Right ventricle myocardium inferior (tissue), 1 donor: ENCODE results near the gene ITPR1. TPM values are rescaled to one million over a fixed set of nuclear protein-coding genes. Genes with fewer than 3 reads are reported as not detected.

Experiments used
- ATAC-seq: fragments of 200-7000 bp; cut with Tn5 transposase; one replicate; pipeline ENCODE4 v1.9.1; 2020; ENCODE audit warnings: mild to moderate bottlenecking, moderate library complexity
- DNase-seq: peaks from one replicate; pipeline ENCODE4 v3.0.0; 2021; ENCODE audit errors: missing footprints
- intact Hi-C: fragments of 100-400 bp; cut with DNase I; formaldehyde crosslinking; loops from one replicate; pipeline ENCODE4 v1.11.0; 2022
- total RNA-seq: library from RNA; stranded (reverse); fragmentation: NEBNext Ultra II Directional; extraction: Animal tissue kit (Norgen Biotek cat#: 25700); gene quantifications from one replicate; pipeline ENCODE4 v1.2.1, GENCODE V29; 2021
- donor health status: DM: no; HTN: yes; CAD: no; lungs with severe emphysema.

ITPR1 gene
- total RNA-seq, 1 donor from 2014 or later: 22.4 TPM

DNA sequence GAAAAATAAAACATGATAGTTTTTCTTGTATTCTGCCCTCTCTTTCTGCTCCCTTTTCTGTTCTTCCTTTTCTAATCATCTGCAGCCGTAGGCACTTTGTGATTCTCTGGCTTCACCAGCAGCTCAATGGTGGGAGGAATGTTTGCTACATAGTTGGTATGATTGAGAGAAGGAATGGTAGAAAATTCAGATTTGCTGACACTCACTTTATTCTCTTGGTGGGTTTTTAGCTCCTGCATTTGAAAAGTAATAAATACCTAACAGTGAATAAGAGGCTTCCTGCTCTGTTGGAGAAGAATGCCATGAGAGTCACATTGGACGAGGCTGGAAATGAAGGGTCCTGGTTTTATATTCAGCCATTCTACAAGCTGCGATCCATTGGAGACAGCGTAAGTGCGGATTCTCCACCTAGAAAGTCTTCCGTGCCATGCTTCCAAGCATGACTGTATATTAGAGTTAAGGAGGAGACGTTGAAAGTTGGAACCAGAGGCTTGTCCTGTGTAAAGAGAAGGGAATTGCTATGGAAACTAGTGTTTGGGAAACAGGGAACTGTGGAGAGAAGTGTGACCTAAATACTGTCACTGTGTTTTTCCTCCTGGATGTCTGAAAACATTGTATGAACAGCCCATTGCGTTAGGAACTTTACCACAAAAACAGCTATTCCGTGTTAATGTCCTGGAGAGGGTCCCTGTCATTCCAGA is 148.9 kb downstream of the ITPR1 start:
- ATAC-seq (no peak), DNase-seq (no peak)
- intact Hi-C loops: no loop called here

DNA sequence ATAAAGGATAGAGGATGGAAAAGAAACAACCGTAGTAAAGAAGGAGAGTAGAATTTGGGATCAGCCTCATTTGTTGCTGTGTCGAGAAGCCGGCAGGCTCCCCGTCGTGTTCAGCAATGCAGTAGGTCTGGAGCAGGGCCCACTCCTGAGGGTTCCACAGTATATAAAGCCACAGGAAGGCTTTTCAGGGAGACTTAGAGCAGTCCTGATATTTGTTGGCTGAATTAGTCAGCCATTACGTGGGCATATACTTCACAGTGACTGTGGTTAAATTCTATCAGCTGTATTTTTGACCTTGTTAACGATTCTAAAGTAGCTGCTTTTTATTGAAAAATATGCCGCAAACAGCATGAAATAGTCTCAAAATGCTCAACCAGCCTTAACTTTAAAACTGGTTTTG is 149.5 kb downstream of the ITPR1 start:
- ATAC-seq (no peak), DNase-seq (no peak)
- intact Hi-C loops: no loop called here

DNA sequence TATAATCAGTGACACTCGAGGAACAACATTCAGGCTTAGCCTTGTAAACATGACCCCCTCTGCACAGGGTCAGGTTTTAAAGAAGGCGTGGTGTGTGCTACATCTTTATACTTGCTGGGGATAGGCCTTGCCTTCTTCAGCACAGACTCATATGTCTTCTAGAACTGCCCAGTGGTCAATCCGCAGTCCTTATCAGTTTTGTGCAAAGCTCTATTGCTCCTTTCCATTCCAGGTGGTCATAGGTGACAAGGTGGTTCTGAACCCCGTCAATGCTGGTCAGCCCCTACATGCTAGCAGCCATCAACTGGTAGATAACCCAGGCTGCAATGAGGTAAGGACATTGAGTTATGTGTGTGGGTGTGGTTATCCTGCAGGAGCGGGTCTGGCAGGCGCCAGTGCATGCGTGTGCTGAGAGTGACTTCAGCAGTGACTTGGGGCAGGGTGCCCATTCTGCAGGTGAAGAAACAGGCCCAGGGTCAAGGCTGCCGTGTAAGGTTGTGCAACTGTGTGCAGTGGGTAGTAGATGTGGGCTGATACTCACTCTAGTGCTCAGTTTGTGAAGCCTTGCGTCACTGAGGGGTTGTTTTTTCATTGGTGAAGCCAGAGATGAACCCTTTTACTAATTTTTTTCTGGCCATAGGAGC is 150.9 kb downstream of the ITPR1 start:
- intact Hi-C loops: no loop called here
- ATAC-seq (no peak), DNase-seq (no peak)

DNA sequence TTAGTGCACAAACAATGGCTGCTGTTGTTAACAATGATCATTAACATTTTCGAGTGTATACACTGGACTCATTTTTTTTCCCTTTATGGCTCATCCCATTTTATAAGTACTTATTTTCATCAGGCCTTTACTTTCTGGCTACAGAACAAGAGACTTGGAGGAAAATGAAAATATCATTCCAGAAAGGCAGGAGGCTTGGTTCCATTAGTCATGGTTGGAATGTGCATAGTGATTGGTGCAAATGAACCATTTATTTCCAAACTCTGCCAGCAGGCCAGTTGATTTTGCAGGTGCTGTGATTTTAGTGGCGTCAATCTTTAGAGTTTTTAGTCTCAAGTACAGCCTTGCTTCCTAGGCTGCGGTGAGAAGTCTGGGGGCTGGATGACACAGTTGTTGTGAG is 151.8 kb downstream of the ITPR1 start:
- intact Hi-C loops: no loop called here
- ATAC-seq (no peak), DNase-seq (no peak)

DNA sequence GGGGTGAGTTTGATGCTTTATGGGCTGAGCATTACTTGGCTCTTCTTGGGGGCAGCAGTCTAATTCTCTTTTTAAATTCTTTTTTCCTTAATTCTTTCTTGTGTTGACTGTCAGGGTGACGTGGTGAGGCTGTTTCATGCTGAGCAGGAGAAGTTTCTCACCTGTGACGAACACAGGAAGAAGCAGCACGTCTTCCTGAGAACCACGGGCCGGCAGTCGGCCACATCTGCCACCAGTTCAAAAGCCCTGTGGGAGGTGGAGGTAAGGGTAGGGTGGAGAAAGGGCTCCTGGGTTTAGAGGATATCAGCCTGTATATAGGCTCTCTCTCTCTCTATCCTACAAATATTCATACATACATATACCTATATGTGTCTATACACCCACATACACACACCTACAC is 152.3 kb downstream of the ITPR1 start:
- no peak for ATAC-seq
- intact Hi-C loops: no loop called here
- DNase-seq: no peak

DNA sequence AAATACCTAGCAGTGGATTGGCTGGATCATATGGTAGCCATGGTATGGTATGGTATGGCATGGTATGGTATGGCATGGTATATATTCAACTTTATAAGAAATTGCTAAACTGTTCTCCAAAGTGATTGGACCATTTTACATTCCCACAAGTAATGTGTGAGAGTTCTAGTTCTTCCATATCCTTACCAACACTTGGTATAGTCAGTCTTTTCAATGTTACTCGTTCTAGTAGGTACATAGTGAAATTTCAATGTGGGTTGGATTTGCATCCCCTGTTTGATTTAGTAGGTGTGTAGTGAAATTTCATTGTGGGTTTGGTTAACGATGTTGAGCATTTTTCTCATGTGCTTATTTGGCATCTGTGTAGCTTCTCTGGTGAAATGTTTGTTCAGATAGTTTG is 154.3 kb downstream of the ITPR1 start:
- intact Hi-C loops: no loop called here
- ATAC-seq (no peak), DNase-seq (no peak)

DNA sequence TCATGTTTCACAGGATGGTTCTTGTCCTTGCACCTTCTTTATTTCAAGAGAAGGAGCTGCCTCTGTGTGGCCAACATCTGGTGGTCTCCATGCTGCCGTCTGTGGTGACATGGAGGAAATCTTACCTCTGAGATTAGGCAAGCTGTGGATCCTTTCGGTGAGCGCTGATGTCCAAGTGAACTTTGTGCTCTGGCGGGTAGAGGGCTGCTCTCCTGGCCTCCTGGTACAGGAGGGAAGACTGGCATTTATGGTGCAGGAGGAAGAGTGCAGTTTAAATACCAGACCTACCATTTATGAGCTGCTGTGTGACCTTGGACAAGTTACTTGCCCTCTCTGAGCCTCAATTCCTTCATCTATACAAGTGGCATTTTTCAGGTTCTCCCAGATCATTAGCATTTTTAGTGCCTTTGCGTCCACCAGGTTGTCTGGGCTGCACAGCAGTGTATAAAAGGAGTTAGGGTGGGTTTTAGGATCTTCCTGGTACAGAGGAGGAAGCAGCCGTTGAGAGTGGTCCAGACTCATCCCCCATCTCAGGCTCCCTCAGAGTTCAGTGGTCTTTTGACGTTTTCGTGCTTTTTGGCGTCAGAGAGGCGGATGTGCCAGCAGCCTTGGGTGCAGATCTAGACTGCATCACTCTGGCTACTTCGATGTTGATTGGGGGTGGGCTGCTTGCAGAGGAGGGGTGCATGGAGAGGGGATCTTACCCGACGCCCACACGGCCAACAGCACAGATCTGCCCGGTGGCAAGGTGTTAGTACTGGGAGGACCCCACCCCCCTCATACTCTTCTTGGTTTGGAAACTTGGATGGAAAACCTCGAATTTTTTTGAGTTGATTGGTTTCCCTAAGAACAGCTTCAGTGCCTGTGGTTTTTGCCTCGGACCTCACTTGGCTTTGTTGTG is 162.2 kb downstream of the ITPR1 start:
- DNase-seq (peak; percentile 66), ATAC-seq (no peak)
- intact Hi-C loops: loop anchor here (2.0 kb wide), 1 partner anchor 401 kb away; no protein-coding TSS in a partner anchor

DNA sequence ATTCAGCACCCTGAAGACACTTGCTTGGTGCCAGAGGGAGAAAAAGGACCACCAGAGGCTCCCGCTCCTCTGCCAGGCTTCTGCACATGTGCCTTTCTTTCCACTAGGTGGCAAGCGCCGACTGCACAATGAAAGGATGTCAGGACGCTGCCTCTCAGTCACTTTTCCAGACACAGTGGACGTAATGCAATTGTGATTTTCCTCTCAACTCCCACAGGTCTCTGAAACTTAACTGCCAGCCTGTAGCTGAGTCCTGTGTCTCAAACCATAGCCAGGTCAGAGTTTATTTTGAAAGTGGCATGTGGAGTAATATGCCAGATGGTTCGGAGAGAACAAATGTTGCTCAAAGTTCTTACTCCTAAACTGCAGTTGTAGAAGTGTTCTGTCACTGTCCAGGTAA is 162.9 kb downstream of the ITPR1 start:
- intact Hi-C loops: loop anchor here (2.0 kb wide), 1 partner anchor 401 kb away; no protein-coding TSS in a partner anchor
- DNase-seq (peak; percentile 74), ATAC-seq (peak; percentile 79)

DNA sequence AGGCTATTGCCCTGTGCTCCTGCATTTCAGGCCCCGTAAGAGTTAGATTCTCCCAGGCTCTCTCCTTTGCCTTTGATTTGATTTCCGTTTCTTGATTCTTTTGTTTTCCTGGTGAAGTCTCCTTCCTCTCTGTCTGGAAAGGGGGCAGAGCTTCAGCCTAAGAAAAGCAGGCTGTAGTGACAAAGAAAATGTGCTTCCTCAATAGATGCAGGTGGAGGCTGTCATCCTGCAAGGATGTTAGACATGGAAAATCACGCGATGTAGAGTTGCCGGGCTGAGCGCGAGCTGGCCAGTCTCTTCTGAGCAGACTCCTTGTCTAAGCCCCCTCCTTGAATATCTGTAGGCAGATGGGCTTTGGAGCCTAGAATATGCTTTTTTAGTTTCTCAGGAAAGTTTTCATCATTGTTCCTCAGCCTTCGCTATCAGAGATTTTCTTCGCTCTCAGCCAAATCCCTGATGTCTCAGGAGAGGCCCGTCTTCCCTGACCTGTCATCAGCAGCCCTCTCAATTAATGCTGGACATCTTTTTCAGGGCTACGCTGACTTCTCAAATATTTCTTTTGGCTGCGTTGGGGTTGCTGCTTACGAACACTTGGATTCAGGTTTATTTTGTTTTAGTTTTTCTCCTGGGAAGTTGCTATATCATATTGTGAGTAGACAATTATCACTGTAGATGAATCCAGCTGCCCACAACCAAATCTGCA is 163.6 kb downstream of the ITPR1 start:
- ATAC-seq: peak; percentile 74
- intact Hi-C loops: loop anchor here (2.0 kb wide), 1 partner anchor 400 kb away; no protein-coding TSS in a partner anchor
- DNase-seq: no peak

DNA sequence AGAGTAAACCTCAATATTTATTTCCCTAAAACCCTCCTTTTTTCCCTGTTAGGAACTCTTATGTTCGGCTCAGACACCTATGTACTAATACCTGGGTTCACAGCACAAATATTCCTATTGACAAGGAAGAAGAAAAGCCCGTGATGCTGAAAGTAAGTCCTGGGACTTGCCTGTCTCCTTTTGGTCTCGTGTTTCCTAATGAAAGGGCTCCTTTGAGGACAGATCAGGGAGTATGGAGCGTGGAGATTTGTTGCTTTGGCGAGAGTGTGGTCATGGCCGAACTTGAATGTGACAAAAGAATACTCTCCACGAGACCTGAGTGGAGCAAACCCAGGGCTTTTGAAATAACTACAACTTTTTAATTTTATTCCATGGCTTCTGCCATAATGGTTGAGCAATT is 167.8 kb downstream of the ITPR1 start:
- ATAC-seq: no peak
- intact Hi-C loops: no loop called here

DNA sequence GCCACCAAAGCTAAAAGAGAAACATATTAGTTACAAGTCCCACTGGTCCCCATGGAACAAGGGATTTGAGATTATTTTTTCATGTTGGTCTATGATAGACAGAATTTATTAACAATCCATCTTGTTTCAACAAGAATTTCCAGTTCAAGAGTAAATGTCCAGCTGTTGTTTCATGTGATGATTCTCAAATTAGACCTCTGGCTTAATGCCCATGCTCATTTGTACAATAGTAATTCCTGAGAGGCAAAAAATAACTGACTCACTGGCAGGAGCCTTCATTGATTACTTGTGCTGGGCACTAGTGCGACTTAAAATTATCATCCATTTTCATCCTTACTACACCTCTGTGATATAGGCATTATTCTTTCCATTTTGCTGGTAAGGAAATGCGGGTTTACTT is 171.3 kb downstream of the ITPR1 start:
- ATAC-seq (no peak), DNase-seq (no peak)
- intact Hi-C loops: no loop called here

More for the DNA sequence above, 167.8 kb downstream of the ITPR1 start:
- no peak for DNase-seq

DNA sequence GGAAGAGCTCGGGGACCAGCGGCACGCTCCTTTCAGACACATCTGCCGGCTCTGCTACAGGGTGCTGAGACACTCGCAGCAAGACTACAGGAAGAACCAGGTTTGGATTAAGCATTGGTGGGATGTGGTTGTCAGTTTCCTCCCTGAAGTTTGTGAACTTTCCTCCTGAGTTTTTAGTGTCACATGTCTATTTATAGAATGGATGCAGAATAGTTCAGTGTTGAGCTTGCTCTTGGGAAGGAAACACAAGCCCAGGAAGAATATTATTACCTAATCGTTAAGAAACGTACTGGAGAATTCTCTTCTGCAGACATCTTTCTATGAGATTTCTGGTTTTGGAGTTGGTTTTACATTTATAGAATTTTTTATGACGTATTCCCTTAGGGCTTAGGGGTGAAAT is 172.0 kb downstream of the ITPR1 start:
- no peak for ATAC-seq
- intact Hi-C loops: no loop called here
- DNase-seq: no peak

DNA sequence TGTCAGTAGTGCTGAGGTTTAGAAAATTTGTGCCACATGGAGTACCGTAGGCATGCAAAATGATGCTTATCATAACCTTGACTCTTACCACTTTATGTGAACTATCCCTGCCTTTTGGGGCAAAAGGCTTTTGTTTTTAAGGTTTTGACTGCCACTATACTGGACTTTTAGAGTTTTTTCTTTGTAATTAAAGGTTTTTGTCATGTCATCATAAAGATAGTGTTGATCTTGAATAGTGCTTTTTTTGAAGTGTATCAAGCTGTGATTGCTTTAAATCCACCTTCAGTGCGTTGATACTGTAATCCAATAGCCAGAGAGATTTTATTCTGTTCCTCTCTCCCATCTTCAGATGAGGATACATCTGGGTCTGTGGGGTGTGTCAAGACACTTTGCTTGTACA is 172.9 kb downstream of the ITPR1 start:
- ATAC-seq: no peak
- no peak for DNase-seq
- intact Hi-C loops: no loop called here

DNA sequence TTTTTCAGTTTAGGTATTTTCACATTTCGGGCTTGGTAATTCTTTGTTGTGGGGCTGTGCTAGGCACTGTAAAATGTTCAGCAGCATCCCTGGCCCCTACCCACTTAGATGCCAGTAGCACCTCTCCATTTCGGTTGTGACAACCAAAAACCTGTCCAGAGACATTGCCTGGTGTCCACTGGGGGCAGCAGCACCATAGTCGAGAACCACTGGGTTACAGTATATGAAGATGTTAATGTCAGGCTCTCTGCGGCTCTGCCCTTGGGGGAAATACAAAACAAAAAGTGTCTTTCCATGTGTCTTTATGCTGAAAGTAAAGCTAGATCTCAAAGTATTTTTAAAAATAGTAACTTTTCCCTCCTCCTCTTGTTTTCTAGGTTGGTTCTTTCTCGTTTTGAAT is 177.2 kb downstream of the ITPR1 start:
- intact Hi-C loops: no loop called here
- DNase-seq (no peak), ATAC-seq (no peak)

DNA sequence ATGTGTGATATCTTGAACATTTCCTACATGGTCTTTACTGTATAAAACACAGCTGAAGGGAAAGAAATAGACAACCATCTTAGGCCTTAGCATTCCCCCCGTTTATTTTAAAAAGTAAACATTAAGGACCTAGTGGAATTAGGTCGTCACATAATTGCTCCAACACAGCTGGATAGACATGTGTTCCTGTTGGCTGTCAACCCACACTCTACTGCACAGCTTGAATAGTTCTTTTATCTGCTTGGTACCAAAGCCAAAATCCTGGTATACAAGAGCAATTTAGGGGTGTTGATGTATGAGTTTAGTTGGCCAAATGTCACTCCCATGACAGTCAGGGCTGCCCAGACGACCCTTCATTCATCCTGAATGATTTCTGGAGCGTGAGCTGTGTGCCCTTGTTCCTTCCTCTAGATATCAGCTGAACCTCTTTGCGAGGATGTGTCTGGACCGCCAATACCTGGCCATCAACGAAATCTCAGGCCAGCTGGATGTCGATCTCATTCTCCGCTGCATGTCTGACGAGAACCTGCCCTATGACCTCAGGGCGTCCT is 179.7 kb downstream of the ITPR1 start:
- no peak for DNase-seq
- intact Hi-C loops: no loop called here
- peak; percentile 80 for ATAC-seq

DNA sequence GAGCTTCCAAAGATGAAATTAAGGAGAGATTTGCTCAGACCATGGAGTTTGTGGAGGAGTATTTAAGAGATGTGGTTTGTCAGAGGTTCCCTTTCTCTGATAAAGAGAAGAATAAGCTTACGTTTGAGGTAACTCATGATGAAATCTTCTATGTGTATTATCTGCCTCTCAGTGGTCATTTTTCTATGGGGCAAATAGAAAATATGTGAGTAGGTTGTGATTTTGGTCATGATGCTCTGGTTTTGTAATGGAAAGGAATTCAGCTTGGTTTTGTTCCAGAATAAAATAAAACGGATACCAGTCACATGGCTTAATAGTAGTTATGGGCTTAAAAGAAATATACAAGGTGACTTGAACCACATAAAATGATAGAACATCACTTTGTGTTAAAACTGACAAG is 181.1 kb downstream of the ITPR1 start:
- DNase-seq (no peak), ATAC-seq (no peak)
- intact Hi-C loops: no loop called here

DNA sequence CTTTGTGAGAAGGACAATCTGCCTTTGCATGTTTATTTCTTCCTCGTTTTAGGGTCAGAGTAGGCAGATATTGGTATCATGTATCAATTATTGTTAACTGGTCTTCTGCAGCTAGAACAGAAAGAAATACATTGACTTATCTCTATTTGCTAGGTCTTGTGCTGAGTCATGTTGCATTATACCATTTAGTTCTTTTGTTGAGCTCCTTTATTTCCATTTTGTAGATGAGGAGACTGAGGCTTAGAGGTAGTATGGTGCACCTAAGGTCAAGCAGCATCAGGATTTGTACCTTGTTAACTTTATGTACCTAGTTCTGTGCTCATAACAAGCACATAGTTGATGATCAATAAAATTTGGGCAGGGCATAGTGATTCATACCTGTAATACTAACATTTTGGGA is 182.6 kb downstream of the ITPR1 start:
- intact Hi-C loops: no loop called here
- no peak for ATAC-seq
- no peak for DNase-seq

DNA sequence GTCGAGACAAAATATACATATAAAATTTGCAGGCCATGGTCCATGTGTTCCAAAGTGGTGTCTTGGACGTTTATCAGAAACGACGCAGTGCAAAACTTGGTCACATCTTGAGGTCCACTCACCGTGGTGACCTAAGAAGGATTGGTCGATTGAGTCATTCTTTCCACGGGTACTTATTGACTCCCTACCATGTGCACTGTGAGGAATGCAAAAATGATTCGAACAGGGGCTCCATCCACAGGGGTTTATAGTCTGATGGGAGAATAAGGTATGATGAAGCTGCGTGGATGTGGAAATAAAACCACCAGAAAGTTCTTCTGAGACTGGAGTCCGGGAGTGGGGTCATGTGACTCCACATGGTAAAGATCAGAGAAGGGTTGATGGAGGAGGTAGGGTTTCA is 185.2 kb downstream of the ITPR1 start:
- intact Hi-C loops: no loop called here
- ATAC-seq: no peak
- DNase-seq: no peak

DNA sequence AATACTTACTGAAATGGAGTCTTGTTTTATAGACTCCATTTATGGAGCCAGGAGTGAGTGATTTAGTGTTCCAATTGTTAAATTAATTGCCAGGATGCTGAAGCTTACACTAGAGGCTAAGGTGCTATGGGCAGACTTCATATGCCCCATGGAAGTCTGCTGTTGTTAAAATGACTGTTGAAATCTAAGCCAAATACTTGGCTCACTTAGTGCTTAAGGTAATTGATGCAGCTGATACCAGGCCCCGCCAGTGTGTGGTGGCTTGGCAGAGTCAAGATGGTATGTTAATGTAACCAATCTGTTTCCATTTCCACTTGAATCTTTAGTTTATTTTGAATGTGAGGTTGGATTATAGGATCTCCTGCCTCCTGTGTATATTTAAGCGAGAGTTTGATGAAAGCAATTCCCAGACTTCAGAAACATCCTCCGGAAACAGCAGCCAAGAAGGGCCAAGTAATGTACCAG is 187.1 kb downstream of the ITPR1 start:
- intact Hi-C loops: no loop called here
- ATAC-seq (no peak), DNase-seq (no peak)
